Measurements from ENCODE around the gene ZDHHC20.

Gene ZDHHC20

DNA sequence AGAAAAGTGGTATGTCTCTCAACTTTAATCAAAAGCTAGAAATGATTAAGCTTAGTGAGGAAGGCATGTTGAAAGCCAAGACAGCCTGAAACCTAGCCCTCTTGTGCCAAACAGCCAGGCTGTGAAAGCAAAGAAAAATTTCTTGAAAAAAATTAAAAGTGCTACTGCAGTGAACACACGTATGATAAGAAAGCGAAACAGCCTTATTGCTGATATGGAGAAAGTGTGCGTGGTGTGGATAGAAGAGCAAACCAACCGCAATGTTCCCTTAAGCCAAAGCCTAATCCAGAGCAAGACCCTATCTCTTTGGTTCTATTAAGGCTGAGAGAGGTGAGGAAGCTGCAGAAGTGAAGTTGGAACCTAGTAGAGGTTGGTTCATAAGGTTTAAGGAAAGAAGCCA lies 96.4 kb downstream of the ZDHHC20 start:
- DNase-seq (ENCODE audit: low read depth, low spot score): no peak

DNA sequence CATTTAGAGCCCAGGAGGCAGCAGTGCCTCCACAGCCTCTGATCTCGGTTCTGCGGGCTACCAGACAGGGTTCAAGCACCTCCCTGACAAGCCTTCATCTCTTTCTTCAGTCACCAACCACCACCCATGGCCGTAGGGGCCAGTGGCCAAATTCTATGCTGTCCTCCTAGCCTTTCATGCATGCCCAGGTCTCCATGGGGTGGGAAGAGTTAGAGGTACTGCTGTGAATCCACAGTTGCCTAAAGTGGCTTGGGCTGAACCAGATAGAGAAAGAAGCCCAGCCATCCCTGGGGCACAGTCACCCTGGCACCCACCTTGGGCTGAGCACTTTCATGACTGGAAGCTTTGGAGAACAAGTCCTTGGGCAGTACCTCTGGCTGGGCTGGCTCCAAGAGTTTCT lies 97.4 kb downstream of the ZDHHC20 start:
- no peak for DNase-seq (ENCODE audit: low read depth, low spot score)

DNA sequence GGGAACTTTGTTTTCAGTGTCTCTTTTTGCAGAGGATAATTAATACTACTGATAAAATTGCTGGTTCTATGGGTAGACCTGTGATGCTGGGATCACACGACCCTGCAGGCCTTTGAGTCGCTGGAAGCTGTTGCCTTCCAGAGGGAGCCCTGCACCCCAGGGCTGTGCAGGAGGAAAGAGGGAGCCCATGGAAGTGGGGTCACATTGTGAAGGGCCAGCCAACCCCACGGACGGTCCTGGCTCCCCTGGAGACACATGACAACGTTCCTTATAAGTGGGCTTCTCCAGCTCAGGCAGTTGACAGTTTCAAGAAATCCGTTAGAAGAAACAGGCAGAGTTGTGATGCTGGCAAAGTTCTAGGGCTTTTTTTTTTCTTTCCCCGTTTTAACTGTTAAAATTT lies 98.0 kb downstream of the ZDHHC20 start:
- no peak for DNase-seq (ENCODE audit: low read depth, low spot score)

DNA sequence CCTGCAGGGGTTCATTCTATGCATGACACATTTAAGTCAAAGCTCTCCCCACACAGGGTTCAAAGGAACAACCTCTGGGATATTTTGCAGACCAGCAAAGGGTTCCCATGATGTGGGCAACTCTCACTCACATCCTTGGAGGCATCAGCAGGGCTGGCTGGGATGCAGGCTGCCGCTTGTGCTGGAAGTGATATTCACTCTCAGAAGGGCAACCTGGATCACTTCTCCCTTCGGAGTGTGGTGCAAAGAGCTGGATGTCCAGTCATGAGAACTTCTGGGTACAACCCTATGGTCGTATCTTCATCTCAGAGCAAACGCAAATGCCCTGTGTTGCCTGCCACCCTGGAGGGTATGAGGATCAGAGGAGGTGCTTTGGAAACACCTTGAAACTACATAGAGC lies 98.6 kb downstream of the ZDHHC20 start:
- no peak for DNase-seq (ENCODE audit: low read depth, low spot score)

GRCh38 chr13:21359855-21360254 lies 99.2 kb downstream of the ZDHHC20 start:
- no peak for DNase-seq (ENCODE audit: low read depth, low spot score)

DNA sequence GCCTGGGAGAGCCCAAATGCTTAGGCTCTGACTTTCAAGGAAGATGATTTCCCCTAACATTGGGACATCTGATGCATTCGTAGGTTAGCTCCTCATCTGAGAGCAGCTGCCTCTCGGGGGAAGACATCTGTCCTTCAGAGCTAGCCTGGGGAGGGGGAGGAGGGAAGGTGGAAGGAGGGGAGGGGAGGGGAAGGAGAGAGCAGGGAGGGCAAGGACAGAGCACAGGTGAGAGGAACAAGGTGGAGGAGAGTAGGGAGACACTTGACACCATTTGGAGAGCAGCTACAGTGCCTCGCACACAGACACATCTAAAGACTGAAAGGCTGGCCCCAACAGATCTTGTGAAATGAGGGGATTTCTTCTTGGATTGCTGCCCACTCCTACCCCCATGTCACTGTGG lies 103.8 kb downstream of the ZDHHC20 start:
- DNase-seq (ENCODE audit: low read depth, low spot score): no peak

GRCh38 chr13:21354721-21355120 lies 104.4 kb downstream of the ZDHHC20 start:
- DNase-seq (ENCODE audit: low read depth, low spot score): no peak

DNA sequence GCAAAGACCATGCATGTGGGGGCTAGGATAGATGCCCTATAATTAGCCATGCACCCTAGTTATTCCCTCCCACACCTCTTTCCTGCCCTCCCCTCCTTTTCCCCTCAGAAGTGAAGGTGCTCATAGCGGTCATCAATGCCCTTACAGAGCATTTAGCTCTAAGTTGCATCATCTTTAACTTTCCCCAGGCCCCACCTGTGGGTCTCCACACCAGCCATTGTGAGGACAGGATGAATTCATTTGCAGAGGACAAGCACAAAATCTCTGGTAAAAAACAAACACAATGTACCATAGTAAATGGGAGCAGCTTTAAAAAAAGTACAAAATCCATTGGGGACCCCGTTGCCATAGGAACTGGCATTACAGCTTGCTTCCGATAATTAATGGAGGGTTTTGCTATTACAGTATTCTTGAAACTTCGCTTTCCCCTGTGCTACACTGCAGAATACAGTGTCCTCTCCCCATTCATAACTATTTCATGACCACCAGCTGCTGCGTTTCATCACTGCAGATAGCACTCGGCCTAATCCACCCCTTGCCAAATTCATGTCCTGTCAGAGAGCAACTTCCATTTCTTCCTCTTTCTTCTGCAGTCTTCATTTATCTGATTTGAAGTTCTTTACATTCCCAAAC lies 110.5 kb downstream of the ZDHHC20 start:
- no peak for DNase-seq (ENCODE audit: low read depth, low spot score)

GRCh38 chr13:21347753-21348318 lies 111.3 kb downstream of the ZDHHC20 start:
- no peak for DNase-seq (ENCODE audit: low read depth, low spot score)

DNA sequence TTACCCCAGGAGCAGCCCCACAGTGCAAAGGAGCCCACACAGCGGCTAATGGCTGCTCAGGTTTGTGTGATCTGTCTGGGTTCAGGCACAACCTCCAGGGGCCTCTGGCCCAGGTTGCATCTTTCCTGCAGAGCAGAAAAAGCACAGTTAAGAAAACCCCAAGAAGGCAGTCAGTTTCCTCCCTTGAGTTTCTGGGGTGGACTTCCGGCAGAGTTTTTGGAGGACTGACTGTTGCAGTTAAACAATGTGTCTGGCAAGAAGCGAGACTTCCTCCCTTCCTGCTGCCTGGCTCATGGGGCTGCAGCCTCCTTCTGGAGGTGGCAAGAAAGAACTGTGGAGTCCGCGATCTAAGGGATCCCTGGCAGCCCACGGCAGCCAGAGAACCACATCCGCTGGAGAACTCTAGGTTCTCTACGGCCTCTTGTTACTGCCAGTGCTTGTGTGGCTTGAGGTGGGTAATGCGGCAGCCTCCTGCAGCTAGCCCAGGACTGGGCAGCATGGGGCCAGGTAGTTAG lies 114.4 kb downstream of the ZDHHC20 start:
- DNase-seq (ENCODE audit: low read depth, low spot score): no peak

GRCh38 chr13:21343659-21344058 lies 115.4 kb downstream of the ZDHHC20 start:
- DNase-seq (ENCODE audit: low read depth, low spot score): no peak

GRCh38 chr13:21342699-21343442 lies 116.2 kb downstream of the ZDHHC20 start:
- DNase-seq (ENCODE audit: low read depth, low spot score): no peak

DNA sequence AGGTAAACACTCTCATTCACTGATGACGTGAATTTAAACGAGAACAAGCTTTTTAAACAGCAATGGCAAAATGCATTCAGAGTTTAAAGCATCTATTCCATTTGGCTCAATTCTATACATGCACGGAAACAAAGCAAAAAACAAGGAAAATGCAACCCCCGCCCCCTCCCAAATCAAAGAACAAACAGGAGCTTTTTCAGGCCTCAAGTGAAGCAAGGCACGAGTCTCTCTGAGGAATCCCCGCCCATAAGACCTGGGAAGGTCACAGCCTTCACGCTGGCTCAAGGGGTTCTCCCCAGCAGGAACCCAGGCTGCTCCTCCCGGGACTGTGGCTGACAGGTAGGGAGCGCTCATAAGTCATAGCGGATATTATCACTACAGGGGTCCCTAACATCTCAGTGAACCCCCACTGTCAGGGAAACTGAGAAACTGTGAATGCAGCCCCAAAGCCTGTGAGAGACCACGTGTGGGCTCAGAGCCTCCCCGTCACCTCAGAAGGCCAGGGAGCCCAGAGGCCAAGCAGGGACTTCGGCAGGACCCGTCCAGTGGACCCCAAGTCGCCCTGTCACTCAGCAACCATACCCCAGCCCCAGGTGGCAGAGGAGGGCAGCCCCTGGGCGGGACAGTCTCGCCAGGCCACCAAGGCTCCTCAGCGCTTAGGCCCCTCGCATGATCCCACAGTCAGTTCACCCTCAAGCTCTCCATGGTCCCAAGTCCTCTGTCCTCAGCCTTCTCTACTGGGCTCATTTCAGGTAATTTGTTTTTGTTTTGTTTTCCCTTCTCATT lies 117.3 kb downstream of the ZDHHC20 start:
- no peak for DNase-seq (ENCODE audit: low read depth, low spot score)

- no peak for DNase-seq (ENCODE audit: low read depth, low spot score)
Measured at GRCh38 chr13:21338639-21339278, 120.3 kb downstream of the ZDHHC20 start.

- no peak for DNase-seq (ENCODE audit: low read depth, low spot score)
Measured at GRCh38 chr13:21338156-21338555, 120.9 kb downstream of the ZDHHC20 start.

GRCh38 chr13:21336609-21337349 lies 122.3 kb downstream of the ZDHHC20 start:
- no peak for DNase-seq (ENCODE audit: low read depth, low spot score)

DNA sequence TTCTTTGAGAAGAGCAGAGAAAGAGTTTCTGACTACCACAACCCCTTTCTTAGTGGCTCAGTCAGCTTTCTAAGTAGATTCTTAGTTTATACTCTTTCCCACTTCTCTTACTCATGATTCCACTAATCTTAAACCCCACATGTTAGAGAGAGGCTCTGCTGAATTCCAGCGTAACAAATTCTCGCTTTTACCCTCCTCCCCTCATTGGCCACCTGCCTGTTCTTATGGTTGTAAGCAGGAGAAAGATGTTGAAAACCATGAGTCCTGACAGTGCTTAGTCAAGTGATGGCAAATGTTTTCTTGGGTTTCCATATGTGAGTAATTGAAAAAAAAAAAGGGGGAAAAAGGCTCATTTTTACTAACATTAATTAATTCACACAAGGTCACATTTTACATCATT lies 125.9 kb downstream of the ZDHHC20 start:
- no peak for DNase-seq (ENCODE audit: low read depth, low spot score)

- DNase-seq (ENCODE audit: low read depth, low spot score): no peak
Measured at GRCh38 chr13:21330126-21330861, 128.8 kb downstream of the ZDHHC20 start.

- DNase-seq (ENCODE audit: low read depth, low spot score): no peak
Measured at GRCh38 chr13:21328836-21329477, 130.1 kb downstream of the ZDHHC20 start.

GRCh38 chr13:21328201-21328600 lies 130.9 kb downstream of the ZDHHC20 start:
- DNase-seq (ENCODE audit: low read depth, low spot score): no peak

All from brain pericyte (primary cell).